Measurements from ENCODE around the gene OR51B5.
"Not testable (repeated sequence)": the region's sequence is repeated elsewhere in the genome, so short reads cannot be mapped to it uniquely, and the experiment has no call there.

The OR51B5 gene

GRCh38 chr11:5324197-5324596 lies 19.1 kb downstream of the OR51B5 start, which contains the start of gene OR51B2:
TSS of gene OR51B2 (minus strand) at chr11:5324297. CDS start at chr11:5324297, 0 bp downstream.
- no peak for DNase-seq

DNA sequence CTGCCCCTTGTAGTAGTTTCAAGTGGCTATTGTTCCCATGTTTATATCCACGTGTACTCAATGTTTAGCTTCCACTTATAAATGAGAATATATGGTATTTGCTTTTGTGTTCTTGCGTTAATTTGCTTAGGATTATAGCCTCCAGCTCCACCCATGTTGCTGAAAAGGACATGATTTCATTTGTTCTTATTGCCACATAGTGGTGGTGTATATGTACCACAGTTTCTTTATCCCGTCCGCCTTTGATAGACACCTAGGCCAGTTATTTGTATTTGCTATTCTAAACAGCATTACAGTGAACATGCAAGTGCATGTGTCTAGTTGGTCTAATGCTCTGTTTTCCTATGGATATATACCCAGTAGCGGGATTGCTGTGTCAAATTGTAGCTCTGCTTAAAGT lies 26.0 kb downstream of the OR51B5 start:
- DNase-seq, result no peak

DNA sequence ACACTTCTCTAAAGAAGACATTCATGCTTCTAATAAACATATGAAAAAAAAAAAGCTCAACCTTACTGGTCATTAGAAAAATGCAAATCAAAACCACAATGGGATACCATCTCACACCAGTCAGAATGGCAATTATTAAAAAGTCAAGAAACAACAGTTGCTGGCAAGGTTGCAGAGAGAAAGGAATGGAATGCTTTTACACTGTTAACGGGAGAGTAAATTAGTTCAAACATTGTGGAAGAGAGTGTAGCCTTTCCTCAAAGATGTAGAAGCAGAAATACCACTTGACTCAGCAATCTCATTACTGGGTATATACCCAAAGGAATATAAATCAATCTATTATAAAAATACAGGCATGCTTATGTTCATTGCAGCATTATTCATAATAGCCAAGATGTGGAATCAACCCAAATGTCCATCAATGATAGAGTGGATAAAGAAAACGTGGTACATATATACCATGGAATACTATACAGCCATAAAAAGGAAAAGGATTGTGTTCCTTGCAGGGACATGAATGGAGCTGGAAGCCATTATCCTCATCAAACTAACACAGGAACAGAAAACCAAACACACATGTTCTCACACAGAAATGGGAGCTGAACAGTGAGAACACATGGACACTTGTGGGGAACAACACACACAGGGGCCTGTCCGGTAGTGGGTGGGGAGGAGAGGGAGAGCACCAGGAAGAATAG lies 29.8 kb downstream of the OR51B5 start:
- not testable (repeated sequence) for DNase-seq

GRCh38 chr11:5310423-5310822 lies 32.9 kb downstream of the OR51B5 start:
- no peak for DNase-seq

DNA sequence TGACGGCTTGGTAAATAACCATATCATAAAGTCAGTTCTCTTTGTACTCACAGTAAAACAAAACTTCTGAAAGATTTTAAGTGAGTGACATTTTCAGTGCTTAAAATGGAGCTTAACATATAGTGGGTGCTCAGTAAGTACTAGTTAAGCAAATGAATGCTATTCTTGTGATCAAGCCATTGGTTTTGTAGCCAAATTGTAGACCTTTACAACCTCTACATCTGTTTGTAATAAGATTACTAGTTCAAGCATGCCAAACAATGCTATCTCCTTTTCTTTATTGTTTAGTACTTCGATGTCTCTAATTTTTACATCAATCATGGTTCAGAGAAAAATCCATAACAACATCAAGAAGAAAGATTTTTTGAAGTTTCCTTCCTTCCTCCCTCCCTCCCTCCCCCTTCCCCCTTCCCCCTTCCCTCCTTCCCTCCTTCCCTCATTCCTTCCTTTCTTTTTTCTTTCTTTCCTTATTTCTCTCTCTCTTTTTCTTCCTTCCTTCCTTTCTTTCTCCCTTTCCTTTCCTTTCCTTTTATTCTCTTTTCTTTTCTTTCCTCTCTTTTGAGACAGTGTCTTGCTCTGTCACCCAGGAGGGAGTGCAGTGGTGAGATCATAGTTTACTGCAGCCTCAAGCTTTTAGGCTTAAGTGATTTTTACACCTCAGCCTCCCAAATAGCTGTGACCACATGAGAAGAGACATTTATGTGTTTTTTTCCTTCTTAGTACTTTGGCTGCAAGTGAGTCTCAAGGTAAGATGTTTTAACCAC lies 35.9 kb downstream of the OR51B5 start:
- DNase-seq, result no peak

DNA sequence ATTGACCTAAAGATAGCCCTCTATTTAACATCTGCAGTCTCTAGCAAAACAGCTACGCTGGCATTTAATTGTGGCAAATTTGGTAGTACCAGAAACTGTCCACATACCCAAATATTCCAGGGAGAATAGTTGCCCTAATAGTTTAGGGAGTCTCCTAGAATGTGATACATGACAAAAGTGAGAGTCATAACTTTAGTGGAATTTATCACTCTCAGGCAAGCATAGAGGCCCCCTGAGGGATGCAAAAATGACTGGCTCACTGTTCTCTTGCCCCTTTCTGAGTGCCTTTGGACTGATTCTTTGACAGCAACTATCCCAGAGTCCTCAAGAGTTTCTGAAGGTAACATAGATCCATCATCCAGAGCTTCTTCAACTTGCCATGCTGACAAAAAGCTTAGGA lies 39.3 kb downstream of the OR51B5 start:
- DNase-seq, result no peak

DNA sequence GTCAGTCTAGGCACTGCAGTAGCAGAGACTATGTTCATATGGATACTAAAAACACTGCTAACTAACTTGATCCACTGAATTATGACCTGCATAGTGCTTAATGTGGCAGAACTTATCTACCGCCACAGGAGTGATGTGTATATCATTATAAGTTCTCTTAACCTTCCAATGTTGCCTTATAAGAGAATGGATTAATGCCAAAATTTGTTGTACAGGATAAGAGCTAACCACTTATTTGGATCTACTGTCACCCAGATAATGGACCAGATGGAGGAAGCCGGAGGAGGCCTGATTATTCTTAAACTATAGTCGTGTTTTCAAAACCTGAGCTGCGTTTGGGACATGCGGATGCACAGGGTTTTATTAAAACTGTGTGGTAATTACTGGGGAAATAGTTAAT lies 39.7 kb downstream of the OR51B5 start:
- DNase-seq, result no peak

- no peak for DNase-seq
Observed at GRCh38 chr11:5301846-5302245, 41.5 kb downstream of the OR51B5 start, which contains the start of gene OR51B4. TSS of gene OR51B4 (minus strand) at chr11:5301946. CDS start at chr11:5301946, 0 bp downstream.

- DNase-seq, result no peak
Observed at GRCh38 chr11:5300251-5300650, 43.1 kb downstream of the OR51B5 start.

DNA sequence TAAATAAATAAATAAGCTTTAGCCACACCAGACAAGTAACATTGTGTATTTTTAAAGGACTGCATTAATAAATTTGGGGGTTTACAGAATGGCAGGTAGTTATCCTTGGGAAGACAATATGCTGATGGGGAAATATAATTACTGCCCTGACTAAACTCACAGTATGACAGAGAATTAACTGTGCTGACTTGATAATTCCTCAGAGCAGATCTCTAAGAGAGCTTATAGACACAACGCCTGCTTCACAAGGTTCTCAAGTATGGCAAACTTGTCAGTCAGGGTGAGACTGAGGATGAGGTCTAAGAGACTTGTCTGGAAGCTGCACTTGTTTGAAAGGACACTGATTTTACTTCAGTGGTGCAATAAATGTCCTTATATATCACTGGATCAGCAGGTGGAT lies 44.9 kb downstream of the OR51B5 start:
- no peak for DNase-seq

GRCh38 chr11:5297721-5298323 lies 45.5 kb downstream of the OR51B5 start:
- DNase-seq, result no peak

GRCh38 chr11:5294342-5294995 lies 48.9 kb downstream of the OR51B5 start:
- not testable (repeated sequence) for DNase-seq

- no peak for DNase-seq
Observed at GRCh38 chr11:5293028-5293427, 50.3 kb downstream of the OR51B5 start.

All from islet precursor cell (in vitro differentiated cells).